Measurements from ENCODE around the gene TMEM41A.

Gene TMEM41A

DNA sequence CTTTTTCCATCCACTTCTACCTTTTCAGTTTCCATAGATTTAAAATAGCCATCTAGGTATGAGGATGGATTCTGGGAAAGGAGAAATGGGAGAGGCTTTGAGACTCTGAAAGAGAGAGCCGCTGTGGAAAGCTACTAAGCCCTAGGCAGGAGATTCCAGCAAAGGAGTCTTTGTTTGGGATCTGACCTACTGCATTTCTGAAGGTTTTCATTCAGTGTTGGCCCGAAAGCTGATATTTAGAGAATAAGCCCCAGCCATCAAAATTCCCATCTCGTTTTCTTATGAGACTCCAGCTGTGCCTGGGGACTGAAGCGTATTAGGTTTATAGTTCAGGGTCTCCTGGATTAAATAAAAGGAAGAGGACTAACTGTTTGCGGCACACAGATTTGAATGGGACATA lies 34.1 kb upstream of the TMEM41A start:
- no peak overlapping the region for H3K18ac ChIP-seq (ENCODE audit: low read length)
- H4K8ac ChIP-seq (ENCODE audit: low read depth, low read length), result no peak overlapping the region
- H3K4me1 ChIP-seq (ENCODE audit: control insufficient read depth, low read depth, low read length), result no peaks in the 10 kb centered on the region
- no peak overlapping the region for H3K27ac ChIP-seq (ENCODE audit: low read depth, low read length)
- no peak overlapping the region for H2AK5ac ChIP-seq (ENCODE audit: low read length)
- no peak overlapping the region for H3K4me3 ChIP-seq (ENCODE audit: low read length)
- no CpG with 5 or more reads among the region's 5 CpGs for WGBS (ENCODE audit: extremely low coverage, insufficient coverage, low lambda C conversion rate)
- no peak overlapping the region for H3K9ac ChIP-seq (ENCODE audit: low read length)
- H3K4me2 ChIP-seq (ENCODE audit: low read length), result no peak overlapping the region
- H3K23ac ChIP-seq (ENCODE audit: low read length), result no peak overlapping the region
- no peaks in the 10 kb centered on the region for H3K27me3 ChIP-seq (ENCODE audit: insufficient read depth, low read length, poor library complexity)
- H3K36me3 ChIP-seq (ENCODE audit: control insufficient read depth, insufficient read depth, low read length), result no peaks in the 10 kb centered on the region
- H3K79me1 ChIP-seq (ENCODE audit: low read length), result no peaks in the 10 kb centered on the region
- DNase-seq, result no peak
- no peaks in the 10 kb centered on the region for H3K79me2 ChIP-seq (ENCODE audit: control insufficient read depth, insufficient read depth, low read length)
- no peak overlapping the region for H2BK15ac ChIP-seq (replicated peaks; ENCODE audit: low read depth)
- no peak overlapping the region for H2BK5ac ChIP-seq (ENCODE audit: low read length)
- no peak overlapping the region for H3K4ac ChIP-seq (ENCODE audit: low read depth, low read length)
- no peak overlapping the region for H2BK120ac ChIP-seq (ENCODE audit: low read depth, low read length)
- no peak overlapping the region for H3K56ac ChIP-seq (ENCODE audit: low read length)
- H4K5ac ChIP-seq (ENCODE audit: low read length), result no peak overlapping the region

DNA sequence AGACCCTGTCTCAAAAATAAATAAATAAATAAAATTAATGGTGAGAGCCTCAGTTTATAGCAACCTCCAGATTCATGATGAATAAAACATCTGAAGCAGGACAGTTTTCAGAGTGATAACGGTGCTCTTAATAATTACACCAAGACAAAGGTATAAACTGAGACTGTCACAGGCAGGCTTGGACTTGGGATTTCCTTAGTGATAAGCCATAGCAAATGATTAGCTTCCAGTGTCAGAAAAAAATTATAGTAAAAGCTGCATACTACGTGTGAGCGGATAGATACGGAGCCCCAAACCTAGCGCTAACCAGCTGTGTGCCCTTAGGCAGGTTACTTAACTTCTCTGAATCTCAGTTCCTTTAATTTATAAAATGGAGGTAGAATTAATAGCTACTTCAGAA lies 32.0 kb upstream of the TMEM41A start:
- H2BK15ac ChIP-seq (replicated peaks; ENCODE audit: low read depth), result no peak overlapping the region
- DNase-seq, result no peak
- no CpG with 5 or more reads among the region's 5 CpGs for WGBS (ENCODE audit: extremely low coverage, insufficient coverage, low lambda C conversion rate)

DNA sequence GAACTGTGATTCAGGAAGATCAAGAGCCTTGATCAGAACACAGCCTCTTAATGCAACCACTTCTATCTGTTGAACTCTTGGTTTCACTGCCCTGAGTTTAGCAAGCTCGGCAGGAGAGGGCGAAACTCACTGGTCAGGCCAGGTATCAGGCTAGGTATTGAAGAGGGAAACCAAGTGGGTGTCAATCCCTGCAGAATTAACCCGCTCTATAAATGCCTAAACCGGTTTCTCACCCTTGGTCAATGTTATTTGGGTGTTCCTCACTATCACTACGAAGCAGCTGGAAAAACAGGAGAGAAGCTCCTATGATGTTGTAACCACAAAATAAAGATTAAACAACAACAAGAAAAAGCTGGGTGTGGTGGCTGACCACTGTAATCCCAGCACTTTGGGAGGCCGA lies 29.7 kb upstream of the TMEM41A start:
- Histone ChIP-seq H2BK15ac (replicated peaks; ENCODE audit: low read depth) (no peak overlapping the region), H2AK5ac (ENCODE audit: low read length) (no peak overlapping the region), H3K4me1 (ENCODE audit: control insufficient read depth, low read depth, low read length) (no peaks in the 10 kb centered on the region), H3K56ac (ENCODE audit: low read length) (no peak overlapping the region), H3K4me2 (ENCODE audit: low read length) (no peak overlapping the region), H4K5ac (ENCODE audit: low read length) (no peak overlapping the region), H2BK5ac (ENCODE audit: low read length) (no peak overlapping the region), H4K8ac (ENCODE audit: low read depth, low read length) (no peak overlapping the region), H3K18ac (ENCODE audit: low read length) (no peak overlapping the region), H3K27ac (ENCODE audit: low read depth, low read length) (no peak overlapping the region), H3K23ac (ENCODE audit: low read length) (no peak overlapping the region), H3K4ac (ENCODE audit: low read depth, low read length) (no peak overlapping the region), H3K9ac (ENCODE audit: low read length) (no peak overlapping the region), H3K79me1 (ENCODE audit: low read length) (no peaks in the 10 kb centered on the region), H2BK120ac (ENCODE audit: low read depth, low read length) (no peak overlapping the region), H3K36me3 (ENCODE audit: control insufficient read depth, insufficient read depth, low read length) (no peaks in the 10 kb centered on the region), H3K79me2 (ENCODE audit: control insufficient read depth, insufficient read depth, low read length) (no peaks in the 10 kb centered on the region), H3K4me3 (ENCODE audit: low read length) (no peak overlapping the region), H3K27me3 (ENCODE audit: insufficient read depth, low read length, poor library complexity) (no peaks in the 10 kb centered on the region)
- no peak for DNase-seq
- WGBS (ENCODE audit: extremely low coverage, insufficient coverage, low lambda C conversion rate), result no CpG with 5 or more reads among the region's 6 CpGs

More for the DNA sequence above, 32.0 kb upstream of the TMEM41A start:
- H3K18ac ChIP-seq (ENCODE audit: low read length), result no peak overlapping the region
- no peak overlapping the region for H2AK5ac ChIP-seq (ENCODE audit: low read length)
- H3K27me3 ChIP-seq (ENCODE audit: insufficient read depth, low read length, poor library complexity), result no peaks in the 10 kb centered on the region
- H2BK5ac ChIP-seq (ENCODE audit: low read length), result no peak overlapping the region
- no peak overlapping the region for H3K23ac ChIP-seq (ENCODE audit: low read length)
- no peak overlapping the region for H4K5ac ChIP-seq (ENCODE audit: low read length)
- H4K8ac ChIP-seq (ENCODE audit: low read depth, low read length), result no peak overlapping the region
- H3K4me2 ChIP-seq (ENCODE audit: low read length), result no peak overlapping the region
- no peaks in the 10 kb centered on the region for H3K36me3 ChIP-seq (ENCODE audit: control insufficient read depth, insufficient read depth, low read length)
- no peak overlapping the region for H3K9ac ChIP-seq (ENCODE audit: low read length)
- H3K4me3 ChIP-seq (ENCODE audit: low read length), result no peak overlapping the region
- no peaks in the 10 kb centered on the region for H3K4me1 ChIP-seq (ENCODE audit: control insufficient read depth, low read depth, low read length)
- no peak overlapping the region for H2BK120ac ChIP-seq (ENCODE audit: low read depth, low read length)
- no peaks in the 10 kb centered on the region for H3K79me2 ChIP-seq (ENCODE audit: control insufficient read depth, insufficient read depth, low read length)
- H3K79me1 ChIP-seq (ENCODE audit: low read length), result no peaks in the 10 kb centered on the region
- no peak overlapping the region for H3K56ac ChIP-seq (ENCODE audit: low read length)
- H3K4ac ChIP-seq (ENCODE audit: low read depth, low read length), result no peak overlapping the region
- H3K27ac ChIP-seq (ENCODE audit: low read depth, low read length), result no peak overlapping the region

DNA sequence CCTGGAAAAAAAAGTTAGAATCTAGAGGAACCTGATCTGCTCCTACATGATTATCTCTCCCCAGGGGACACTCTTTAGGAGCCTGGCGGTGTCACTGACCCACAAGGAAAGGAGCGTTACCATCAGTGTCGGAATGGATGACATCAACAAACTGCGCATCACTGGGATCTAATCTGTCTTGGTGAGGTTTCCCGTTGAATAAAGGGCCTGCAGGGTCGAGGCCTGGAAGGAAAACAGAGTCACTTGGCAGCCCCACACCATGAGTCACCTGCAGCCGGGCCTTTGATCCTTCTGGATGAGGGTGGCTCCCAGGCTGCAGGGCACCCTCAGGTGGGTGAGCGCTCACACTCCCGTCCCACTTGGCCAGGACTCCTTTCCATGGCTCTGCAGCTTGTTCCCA lies 28.5 kb upstream of the TMEM41A start:
- Histone ChIP-seq H3K23ac (ENCODE audit: low read length) (no peak overlapping the region), H3K9ac (ENCODE audit: low read length) (no peak overlapping the region), H2BK15ac (replicated peaks; ENCODE audit: low read depth) (no peak overlapping the region), H3K36me3 (ENCODE audit: control insufficient read depth, insufficient read depth, low read length) (no peaks in the 10 kb centered on the region), H3K4me1 (ENCODE audit: control insufficient read depth, low read depth, low read length) (no peaks in the 10 kb centered on the region), H4K5ac (ENCODE audit: low read length) (no peak overlapping the region), H3K56ac (ENCODE audit: low read length) (no peak overlapping the region), H2BK120ac (ENCODE audit: low read depth, low read length) (no peak overlapping the region), H4K8ac (ENCODE audit: low read depth, low read length) (no peak overlapping the region), H3K18ac (ENCODE audit: low read length) (no peak overlapping the region), H2BK5ac (ENCODE audit: low read length) (no peak overlapping the region), H3K27me3 (ENCODE audit: insufficient read depth, low read length, poor library complexity) (no peaks in the 10 kb centered on the region), H3K27ac (ENCODE audit: low read depth, low read length) (no peak overlapping the region), H2AK5ac (ENCODE audit: low read length) (no peak overlapping the region), H3K4ac (ENCODE audit: low read depth, low read length) (no peak overlapping the region), H3K79me1 (ENCODE audit: low read length) (no peaks in the 10 kb centered on the region), H3K4me2 (ENCODE audit: low read length) (no peak overlapping the region), H3K4me3 (ENCODE audit: low read length) (no peak overlapping the region), H3K79me2 (ENCODE audit: control insufficient read depth, insufficient read depth, low read length) (no peaks in the 10 kb centered on the region)
- no CpG with 5 or more reads among the region's 9 CpGs for WGBS (ENCODE audit: extremely low coverage, insufficient coverage, low lambda C conversion rate)
- DNase-seq, result no peak

- Histone ChIP-seq H3K79me1 (ENCODE audit: low read length) (no peaks in the 10 kb centered on the region), H3K56ac (ENCODE audit: low read length) (no peak overlapping the region), H3K4me2 (ENCODE audit: low read length) (no peak overlapping the region), H3K36me3 (ENCODE audit: control insufficient read depth, insufficient read depth, low read length) (no peaks in the 10 kb centered on the region), H4K5ac (ENCODE audit: low read length) (no peak overlapping the region), H3K23ac (ENCODE audit: low read length) (no peak overlapping the region), H3K79me2 (ENCODE audit: control insufficient read depth, insufficient read depth, low read length) (no peaks in the 10 kb centered on the region), H2BK120ac (ENCODE audit: low read depth, low read length) (no peak overlapping the region), H3K18ac (ENCODE audit: low read length) (no peak overlapping the region), H3K4me1 (ENCODE audit: control insufficient read depth, low read depth, low read length) (no peaks in the 10 kb centered on the region), H4K8ac (ENCODE audit: low read depth, low read length) (no peak overlapping the region), H3K27ac (ENCODE audit: low read depth, low read length) (no peak overlapping the region), H2BK5ac (ENCODE audit: low read length) (no peak overlapping the region), H3K27me3 (ENCODE audit: insufficient read depth, low read length, poor library complexity) (no peaks in the 10 kb centered on the region), H3K4me3 (ENCODE audit: low read length) (no peak overlapping the region), H3K4ac (ENCODE audit: low read depth, low read length) (no peak overlapping the region), H3K9ac (ENCODE audit: low read length) (no peak overlapping the region), H2BK15ac (replicated peaks; ENCODE audit: low read depth) (no peak overlapping the region), H2AK5ac (ENCODE audit: low read length) (no peak overlapping the region)
- no peak for DNase-seq
- WGBS (ENCODE audit: extremely low coverage, insufficient coverage, low lambda C conversion rate), result no CpG with 5 or more reads among the region's 2 CpGs
Observed at GRCh38 chr3:185526349-185526951, 27.6 kb upstream of the TMEM41A start.
